Measurements from ENCODE around the gene EVC. TPM values are rescaled to one million over a fixed set of nuclear protein-coding genes. Genes with fewer than 3 reads are reported as not detected.
"Not testable (repeated sequence)": the region's sequence is repeated elsewhere in the genome, so short reads cannot be mapped to it uniquely, and the experiment has no call there.

EVC gene
- total and polyA plus RNA-seq, 4 donors, result 9.3 to 58.2 (median 25.0) TPM

GRCh38 chr4:5809216-5809776, 98.3 kb downstream of the EVC start:
- H3K4me1 ChIP-seq (ENCODE audit: control insufficient read depth in 1 of 2, insufficient read depth in 2 of 2, low read length in 2 of 2), result no peaks in the 10 kb centered on the region
- peaks cover 11 to 15% of the 10 kb centered on the region in 2 donors for H3K36me3 ChIP-seq (ENCODE audit: control insufficient read depth in 1 of 2, insufficient read depth in 2 of 2, low read length in 1 of 2)
- no peak overlapping the region for H3K4me3 ChIP-seq (ENCODE audit: low read length in 2 of 2)
- H3K9me3 ChIP-seq (ENCODE audit: control insufficient read depth, low read length), result no peaks in the 10 kb centered on the region
- no peak for ATAC-seq (ENCODE audit: low FRiP score)
- no peak overlapping the region for H3K27ac ChIP-seq (ENCODE audit: low read depth in 1 of 2, low read length in 2 of 2)
- WGBS, 2 donors, result 83 to 92% methylated on average over 12 of the region's 12 CpGs
- no peak for DNase-seq
- H3K27me3 ChIP-seq (ENCODE audit: control insufficient read depth in 1 of 2, insufficient read depth in 2 of 2, low read length in 1 of 2), result no peaks in the 10 kb centered on the region
- intact Hi-C loops (cut with DNase I), result no loop called here

- Histone ChIP-seq H3K27ac (ENCODE audit: low read depth in 1 of 2, low read length in 2 of 2) (no peak overlapping the region), H3K36me3 (ENCODE audit: control insufficient read depth in 1 of 2, insufficient read depth in 2 of 2, low read length in 1 of 2) (peaks cover 11 to 14% of the 10 kb centered on the region in 2 donors), H3K27me3 (ENCODE audit: control insufficient read depth in 1 of 2, insufficient read depth in 2 of 2, low read length in 1 of 2) (no peaks in the 10 kb centered on the region), H3K4me3 (ENCODE audit: low read length in 2 of 2) (no peak overlapping the region), H3K9me3 (ENCODE audit: control insufficient read depth, low read length) (no peaks in the 10 kb centered on the region), H3K4me1 (ENCODE audit: control insufficient read depth in 1 of 2, insufficient read depth in 2 of 2, low read length in 2 of 2) (no peaks in the 10 kb centered on the region)
- 97 to 100% methylated on average over 3 of the region's 3 CpGs for WGBS, 2 donors
- intact Hi-C loops (cut with DNase I), result no loop called here
- ATAC-seq (ENCODE audit: low FRiP score) (no peak), DNase-seq (no peak)
These were observed 99.2 kb downstream of the EVC start for GRCh38 chr4:5810151-5810550.

- Histone ChIP-seq H3K36me3 (ENCODE audit: control insufficient read depth in 1 of 2, insufficient read depth in 2 of 2, low read length in 1 of 2) (peaks cover 11 to 14% of the 10 kb centered on the region in 2 donors), H3K27me3 (ENCODE audit: control insufficient read depth in 1 of 2, insufficient read depth in 2 of 2, low read length in 1 of 2) (no peaks in the 10 kb centered on the region), H3K4me1 (ENCODE audit: control insufficient read depth in 1 of 2, insufficient read depth in 2 of 2, low read length in 2 of 2) (no peaks in the 10 kb centered on the region), H3K4me3 (ENCODE audit: low read length in 2 of 2) (no peak overlapping the region), H3K9me3 (ENCODE audit: control insufficient read depth, low read length) (no peaks in the 10 kb centered on the region), H3K27ac (ENCODE audit: low read depth in 1 of 2, low read length in 2 of 2) (no peak overlapping the region)
- 64 to 70% methylated on average over 12 of the region's 12 CpGs for WGBS, 2 donors
- intact Hi-C loops (cut with DNase I), result no loop called here
- no peak for ATAC-seq (ENCODE audit: low FRiP score)
- no peak for DNase-seq
These were observed 99.9 kb downstream of the EVC start for GRCh38 chr4:5810770-5811430.

GRCh38 chr4:5812057-5812456, 101.1 kb downstream of the EVC start:
- DNase-seq; H3K4me1 ChIP-seq (ENCODE audit: control insufficient read depth in 1 of 2, insufficient read depth in 2 of 2, low read length in 2 of 2); H3K27ac ChIP-seq (ENCODE audit: low read depth in 1 of 2, low read length in 2 of 2); H3K9me3 ChIP-seq (ENCODE audit: control insufficient read depth, low read length); H3K27me3 ChIP-seq (ENCODE audit: control insufficient read depth in 1 of 2, insufficient read depth in 2 of 2, low read length in 1 of 2); ATAC-seq (ENCODE audit: low FRiP score); intact Hi-C loops (cut with DNase I); H3K4me3 ChIP-seq (ENCODE audit: low read length in 2 of 2): not testable (repeated sequence)
- H3K36me3 ChIP-seq (ENCODE audit: control insufficient read depth in 1 of 2, insufficient read depth in 2 of 2, low read length in 1 of 2), result peaks cover 11 to 14% of the 10 kb centered on the region in 2 donors
- 68 to 70% methylated on average over 5 of the region's 5 CpGs for WGBS, 2 donors

- H3K4me3 ChIP-seq (ENCODE audit: low read length in 2 of 2), result no peak overlapping the region
- intact Hi-C loops (cut with DNase I), result no loop called here
- H3K27me3 ChIP-seq (ENCODE audit: control insufficient read depth in 1 of 2, insufficient read depth in 2 of 2, low read length in 1 of 2), result no peaks in the 10 kb centered on the region
- ATAC-seq (ENCODE audit: low FRiP score), result peak; percentile 77
- no peaks in the 10 kb centered on the region for H3K4me1 ChIP-seq (ENCODE audit: control insufficient read depth in 1 of 2, insufficient read depth in 2 of 2, low read length in 2 of 2)
- H3K36me3 ChIP-seq (ENCODE audit: control insufficient read depth in 1 of 2, insufficient read depth in 2 of 2, low read length in 1 of 2), result peaks cover 9 to 14% of the 10 kb centered on the region in 2 donors
- H3K9me3 ChIP-seq (ENCODE audit: control insufficient read depth, low read length), result no peaks in the 10 kb centered on the region
- WGBS, 2 donors, result 70 to 71% methylated on average over 9 of the region's 9 CpGs
- DNase-seq, result no peak
- H3K27ac ChIP-seq (ENCODE audit: low read depth in 1 of 2, low read length in 2 of 2), result no peak overlapping the region
These were observed 101.7 kb downstream of the EVC start for GRCh38 chr4:5812506-5813229.

- Histone ChIP-seq H3K27ac (ENCODE audit: low read depth in 1 of 2, low read length in 2 of 2) (no peak overlapping the region), H3K4me1 (ENCODE audit: control insufficient read depth in 1 of 2, insufficient read depth in 2 of 2, low read length in 2 of 2) (no peaks in the 10 kb centered on the region), H3K9me3 (ENCODE audit: control insufficient read depth, low read length) (no peaks in the 10 kb centered on the region), H3K36me3 (ENCODE audit: control insufficient read depth in 1 of 2, insufficient read depth in 2 of 2, low read length in 1 of 2) (peaks cover 7 to 10% of the 10 kb centered on the region in 2 donors), H3K4me3 (ENCODE audit: low read length in 2 of 2) (no peak overlapping the region), H3K27me3 (ENCODE audit: control insufficient read depth in 1 of 2, insufficient read depth in 2 of 2, low read length in 1 of 2) (no peaks in the 10 kb centered on the region)
- ATAC-seq (ENCODE audit: low FRiP score) (no peak), DNase-seq (no peak)
- whole genome bisulfite sequencing, 2 donors, result 87 to 88% methylated on average over 7 of the region's 7 CpGs
- intact Hi-C loops (cut with DNase I), result no loop called here
These were observed 102.9 kb downstream of the EVC start for GRCh38 chr4:5813882-5814255.

GRCh38 chr4:5814421-5814820, 103.4 kb downstream of the EVC start:
- intact Hi-C loops (cut with DNase I), result no loop called here
- peaks cover 5 to 7% of the 10 kb centered on the region in 2 donors for H3K36me3 ChIP-seq (ENCODE audit: control insufficient read depth in 1 of 2, insufficient read depth in 2 of 2, low read length in 1 of 2)

GRCh38 chr4:5815641-5816040, 104.6 kb downstream of the EVC start:
- Histone ChIP-seq H3K27ac (ENCODE audit: low read depth in 1 of 2, low read length in 2 of 2) (no peak overlapping the region), H3K4me1 (ENCODE audit: control insufficient read depth in 1 of 2, insufficient read depth in 2 of 2, low read length in 2 of 2) (no peaks in the 10 kb centered on the region), H3K4me3 (ENCODE audit: low read length in 2 of 2) (no peak overlapping the region), H3K27me3 (ENCODE audit: control insufficient read depth in 1 of 2, insufficient read depth in 2 of 2, low read length in 1 of 2) (no peaks in the 10 kb centered on the region), H3K36me3 (ENCODE audit: control insufficient read depth in 1 of 2, insufficient read depth in 2 of 2, low read length in 1 of 2) (peaks cover 0 to 4% of the 10 kb centered on the region in 2 donors), H3K9me3 (ENCODE audit: control insufficient read depth, low read length) (no peaks in the 10 kb centered on the region)
- ATAC-seq (ENCODE audit: low FRiP score) (no peak), DNase-seq (no peak)
- intact Hi-C loops (cut with DNase I), result no loop called here
- WGBS, 2 donors, result 80 to 82% methylated on average over 5 of the region's 5 CpGs

More at GRCh38 chr4:5814421-5814820, 103.4 kb downstream of the EVC start:
- WGBS, 2 donors, result 91 to 93% methylated on average over 6 of the region's 6 CpGs
- no peaks in the 10 kb centered on the region for H3K9me3 ChIP-seq (ENCODE audit: control insufficient read depth, low read length)
- no peaks in the 10 kb centered on the region for H3K27me3 ChIP-seq (ENCODE audit: control insufficient read depth in 1 of 2, insufficient read depth in 2 of 2, low read length in 1 of 2)
- ATAC-seq (ENCODE audit: low FRiP score) (no peak), DNase-seq (no peak)
- H3K4me1 ChIP-seq (ENCODE audit: control insufficient read depth in 1 of 2, insufficient read depth in 2 of 2, low read length in 2 of 2), result no peaks in the 10 kb centered on the region
- H3K4me3 ChIP-seq (ENCODE audit: low read length in 2 of 2), result no peak overlapping the region
- H3K27ac ChIP-seq (ENCODE audit: low read depth in 1 of 2, low read length in 2 of 2), result no peak overlapping the region

- Histone ChIP-seq H3K4me1 (ENCODE audit: control insufficient read depth in 1 of 2, insufficient read depth in 2 of 2, low read length in 2 of 2) (no peaks in the 10 kb centered on the region), H3K9me3 (ENCODE audit: control insufficient read depth, low read length) (no peaks in the 10 kb centered on the region), H3K27me3 (ENCODE audit: control insufficient read depth in 1 of 2, insufficient read depth in 2 of 2, low read length in 1 of 2) (no peaks in the 10 kb centered on the region), H3K27ac (ENCODE audit: low read depth in 1 of 2, low read length in 2 of 2) (no peak overlapping the region), H3K4me3 (ENCODE audit: low read length in 2 of 2) (no peak overlapping the region), H3K36me3 (ENCODE audit: control insufficient read depth in 1 of 2, insufficient read depth in 2 of 2, low read length in 1 of 2) (peaks cover 0 to 5% of the 10 kb centered on the region in 2 donors)
- DNase-seq (no peak), ATAC-seq (ENCODE audit: low FRiP score) (no peak)
- WGBS, 2 donors, result 74 to 76% methylated on average over 8 of the region's 8 CpGs
- intact Hi-C loops (cut with DNase I), result no loop called here
These were observed 105.1 kb downstream of the EVC start for GRCh38 chr4:5816101-5816500.
